WTC11 (cell line): ENCODE data around the gene MT1F. TPM values are rescaled to one million over a fixed set of nuclear protein-coding genes. Genes with fewer than 3 reads are reported as not detected.

ENCODE experiments used
- ATAC-seq: fragments of 200-7000 bp; cut with Tn5 transposase; 2 replicates; pipeline ENCODE4 v1.10.0; 2021; ENCODE audit warnings: mild to moderate bottlenecking, moderate library complexity
- CTCF ChIA-PET: fragments of 300-600 bp; sonication (Branson Sonifier 250); formaldehyde crosslinking; loops from one replicate; lab custom pipeline; 2021; ENCODE audit warnings: antibody characterized with exemption; lab: Charles Lee
- POLR2A ChIA-PET: fragments of 350-600 bp; sonication (Branson Sonifier 250); formaldehyde crosslinking; loops from one replicate; lab custom pipeline; 2021; ENCODE audit warnings: antibody characterized with exemption; lab: Charles Lee
- DNase-seq: peaks from one replicate; pipeline ENCODE4 v3.0.0; 2021; ENCODE audit warnings: low spot score
- H3K27ac Mint-ChIP-seq: 2 replicates; pipeline ENCODE4 v1.8.0; 2021; ENCODE audit warnings: mixed read lengths
- H3K27me3 Mint-ChIP-seq: 2 replicates; pipeline ENCODE4 v1.8.0; 2021; ENCODE audit warnings: low read depth, mild to moderate bottlenecking, moderate library complexity, mixed read lengths
- H3K36me3 Mint-ChIP-seq: 2 replicates; pipeline ENCODE4 v1.8.0; 2021; ENCODE audit warnings: mixed read lengths
- H3K4me1 Mint-ChIP-seq: 2 replicates; pipeline ENCODE4 v1.8.0; 2022; ENCODE audit warnings: mixed read lengths
- H3K4me3 Mint-ChIP-seq: 2 replicates; pipeline ENCODE4 v1.8.0; 2021; ENCODE audit warnings: mild to moderate bottlenecking, moderate library complexity, mixed read lengths
- H3K9me3 Mint-ChIP-seq: 2 replicates; pipeline ENCODE4 v1.8.0; 2021; ENCODE audit warnings: mixed read lengths
- FOXJ3 ChIP-seq: sonication (generic); formaldehyde crosslinking; IDR thresholded peaks from 2 replicates; pipeline ENCODE4 v1.9.0; 2021; ENCODE audit warnings: missing genetic modification reagents, mild to moderate bottlenecking, borderline replicate concordance
- FOXP1 ChIP-seq: sonication (generic); formaldehyde crosslinking; IDR thresholded peaks from 2 replicates; pipeline ENCODE4 v1.8.0; 2022; ENCODE audit warnings: missing genetic modification reagents, mild to moderate bottlenecking, moderate library complexity, borderline replicate concordance
- GTF2I ChIP-seq: fragments of 250-450 bp; sonication (Bioruptor Pico); conservative IDR thresholded peaks from 2 replicates; pipeline ENCODE4 v1.4.0; 2021; ENCODE audit warnings: mild to moderate bottlenecking
- IRF2 ChIP-seq: sonication (generic); formaldehyde crosslinking; IDR thresholded peaks from 2 replicates; pipeline ENCODE4 v1.8.0; 2022; ENCODE audit warnings: low read depth, missing genetic modification reagents, borderline replicate concordance
- JAZF1 ChIP-seq: fragments of 250-450 bp; sonication (Bioruptor Pico); IDR thresholded peaks from 2 replicates; pipeline ENCODE4 v1.9.0; 2021; ENCODE audit warnings: moderate library complexity, mild to moderate bottlenecking, inconsistent platforms
- KAT7 ChIP-seq: sonication (generic); formaldehyde crosslinking; IDR thresholded peaks from 2 replicates; pipeline ENCODE4 v1.8.1; 2023; ENCODE audit warnings: missing genetic modification reagents, mild to moderate bottlenecking, borderline replicate concordance
- PRRX2 ChIP-seq: fragments of 250-450 bp; sonication (Bioruptor Pico); IDR thresholded peaks from 2 replicates; pipeline ENCODE4 v1.8.0; 2021; ENCODE audit warnings: mild to moderate bottlenecking
- SP1 ChIP-seq: sonication (generic); formaldehyde crosslinking; conservative IDR thresholded peaks from 2 replicates; pipeline ENCODE4 v1.8.1; 2022; ENCODE audit warnings: missing genetic modification reagents
- TEAD1 ChIP-seq: sonication (generic); formaldehyde crosslinking; IDR thresholded peaks from 2 replicates; pipeline ENCODE4 v1.8.0; 2022; ENCODE audit warnings: mild to moderate bottlenecking, missing genetic modification reagents
- ZNF396 ChIP-seq: fragments of 250-450 bp; sonication (Bioruptor Pico); IDR thresholded peaks from 2 replicates; pipeline ENCODE4 v1.8.0; 2021; ENCODE audit warnings: mild to moderate bottlenecking, moderate library complexity, borderline replicate concordance
- total RNA-seq: library from RNA; stranded (reverse); gene quantifications from 3 replicates; pipeline ENCODE4 v1.2.3, GENCODE V29; 2021
- TF ChIP-seq, protein P1 (sequence below): sonication (generic); formaldehyde crosslinking; IDR thresholded peaks from 2 replicates; pipeline ENCODE4 v1.8.0; 2023; ENCODE audit warnings: mild to moderate bottlenecking, missing genetic modification reagents
- TF ChIP-seq, protein P2 (sequence below): sonication (generic); formaldehyde crosslinking; IDR thresholded peaks from 2 replicates; pipeline ENCODE4 v1.8.0; 2022; ENCODE audit warnings: mild to moderate bottlenecking, missing genetic modification reagents
- TF ChIP-seq, protein P3 (sequence below): sonication (generic); formaldehyde crosslinking; IDR thresholded peaks from 2 replicates; pipeline ENCODE4 v1.8.1; 2023; ENCODE audit warnings: mild to moderate bottlenecking, moderate library complexity, missing genetic modification reagents
- TF ChIP-seq, protein P4 (sequence below): fragments of 250-450 bp; sonication (Bioruptor Pico); IDR thresholded peaks from 2 replicates; pipeline ENCODE4 v1.9.0; 2021; ENCODE audit warnings: mild to moderate bottlenecking, borderline replicate concordance

MT1F gene
- total RNA-seq, 1 experiment from 2014 or later = 58.2 TPM

DNA sequence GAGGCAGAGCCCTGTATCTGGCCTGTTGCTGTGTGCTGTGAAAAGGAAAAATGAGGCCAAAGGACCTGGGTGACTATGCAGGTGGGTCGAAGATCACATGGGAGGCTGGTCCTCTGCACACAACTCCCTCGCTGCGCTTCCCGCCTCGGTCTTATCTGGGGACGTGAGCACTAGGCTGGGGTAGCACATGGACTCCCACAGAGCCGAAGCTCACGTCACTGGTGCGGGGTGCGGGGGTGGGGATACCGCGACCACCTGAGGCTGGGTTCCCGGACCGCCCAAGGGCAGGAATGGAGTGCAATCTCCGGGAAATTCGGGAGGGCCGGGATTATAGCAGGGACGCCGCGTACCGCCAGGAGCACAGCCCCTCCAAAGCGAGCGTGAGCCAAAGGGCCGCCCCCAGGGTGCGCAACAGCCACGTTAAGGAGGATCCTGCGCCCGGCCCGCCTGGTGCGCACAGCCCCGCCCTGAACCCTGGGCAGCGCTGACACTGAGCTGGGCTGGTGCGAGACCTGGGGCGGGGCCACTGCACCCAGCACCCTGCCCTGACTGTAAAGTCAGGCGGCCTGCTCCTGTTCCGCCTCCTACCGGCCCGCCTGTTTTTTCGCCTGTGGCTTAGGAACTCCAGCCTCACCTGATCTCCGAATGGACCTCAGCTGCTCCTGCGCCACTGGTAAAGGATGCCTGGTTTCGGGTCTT is 14.5 kb upstream of the MT1F start (continued):
- TF ChIP-seq, protein P1, sequence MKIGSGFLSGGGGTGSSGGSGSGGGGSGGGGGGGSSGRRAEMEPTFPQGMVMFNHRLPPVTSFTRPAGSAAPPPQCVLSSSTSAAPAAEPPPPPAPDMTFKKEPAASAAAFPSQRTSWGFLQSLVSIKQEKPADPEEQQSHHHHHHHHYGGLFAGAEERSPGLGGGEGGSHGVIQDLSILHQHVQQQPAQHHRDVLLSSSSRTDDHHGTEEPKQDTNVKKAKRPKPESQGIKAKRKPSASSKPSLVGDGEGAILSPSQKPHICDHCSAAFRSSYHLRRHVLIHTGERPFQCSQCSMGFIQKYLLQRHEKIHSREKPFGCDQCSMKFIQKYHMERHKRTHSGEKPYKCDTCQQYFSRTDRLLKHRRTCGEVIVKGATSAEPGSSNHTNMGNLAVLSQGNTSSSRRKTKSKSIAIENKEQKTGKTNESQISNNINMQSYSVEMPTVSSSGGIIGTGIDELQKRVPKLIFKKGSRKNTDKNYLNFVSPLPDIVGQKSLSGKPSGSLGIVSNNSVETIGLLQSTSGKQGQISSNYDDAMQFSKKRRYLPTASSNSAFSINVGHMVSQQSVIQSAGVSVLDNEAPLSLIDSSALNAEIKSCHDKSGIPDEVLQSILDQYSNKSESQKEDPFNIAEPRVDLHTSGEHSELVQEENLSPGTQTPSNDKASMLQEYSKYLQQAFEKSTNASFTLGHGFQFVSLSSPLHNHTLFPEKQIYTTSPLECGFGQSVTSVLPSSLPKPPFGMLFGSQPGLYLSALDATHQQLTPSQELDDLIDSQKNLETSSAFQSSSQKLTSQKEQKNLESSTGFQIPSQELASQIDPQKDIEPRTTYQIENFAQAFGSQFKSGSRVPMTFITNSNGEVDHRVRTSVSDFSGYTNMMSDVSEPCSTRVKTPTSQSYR (CRISPR knock-in tag) = no peak
- no peak for TF ChIP-seq PRRX2 (CRISPR knock-in tag)
- TF ChIP-seq, protein P2, sequence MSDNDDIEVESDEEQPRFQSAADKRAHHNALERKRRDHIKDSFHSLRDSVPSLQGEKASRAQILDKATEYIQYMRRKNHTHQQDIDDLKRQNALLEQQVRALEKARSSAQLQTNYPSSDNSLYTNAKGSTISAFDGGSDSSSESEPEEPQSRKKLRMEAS (CRISPR knock-in tag) = peak; percentile 72
- 0 out of 2 replicates have a peak, but pooled peaks have one; percentile 28 for TF ChIP-seq KAT7 (CRISPR knock-in tag)
- TF ChIP-seq TEAD1 = 0 out of 2 replicates have a peak, but pooled peaks have one; percentile 7
- TF ChIP-seq, protein P3, sequence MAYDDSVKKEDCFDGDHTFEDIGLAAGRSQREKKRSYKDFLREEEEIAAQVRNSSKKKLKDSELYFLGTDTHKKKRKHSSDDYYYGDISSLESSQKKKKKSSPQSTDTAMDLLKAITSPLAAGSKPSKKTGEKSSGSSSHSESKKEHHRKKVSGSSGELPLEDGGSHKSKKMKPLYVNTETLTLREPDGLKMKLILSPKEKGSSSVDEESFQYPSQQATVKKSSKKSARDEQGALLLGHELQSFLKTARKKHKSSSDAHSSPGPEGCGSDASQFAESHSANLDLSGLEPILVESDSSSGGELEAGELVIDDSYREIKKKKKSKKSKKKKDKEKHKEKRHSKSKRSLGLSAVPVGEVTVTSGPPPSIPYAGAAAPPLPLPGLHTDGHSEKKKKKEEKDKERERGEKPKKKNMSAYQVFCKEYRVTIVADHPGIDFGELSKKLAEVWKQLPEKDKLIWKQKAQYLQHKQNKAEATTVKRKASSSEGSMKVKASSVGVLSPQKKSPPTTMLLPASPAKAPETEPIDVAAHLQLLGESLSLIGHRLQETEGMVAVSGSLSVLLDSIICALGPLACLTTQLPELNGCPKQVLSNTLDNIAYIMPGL (CRISPR knock-in tag) = no peak
- peak; percentile 47 for TF ChIP-seq SP1 (CRISPR knock-in tag)
- TF ChIP-seq ZNF396 (CRISPR knock-in tag) = no peak
- TF ChIP-seq FOXP1 (CRISPR knock-in tag) = 0 out of 2 replicates have a peak, but pooled peaks have one; percentile 19
- TF ChIP-seq, protein P4, sequence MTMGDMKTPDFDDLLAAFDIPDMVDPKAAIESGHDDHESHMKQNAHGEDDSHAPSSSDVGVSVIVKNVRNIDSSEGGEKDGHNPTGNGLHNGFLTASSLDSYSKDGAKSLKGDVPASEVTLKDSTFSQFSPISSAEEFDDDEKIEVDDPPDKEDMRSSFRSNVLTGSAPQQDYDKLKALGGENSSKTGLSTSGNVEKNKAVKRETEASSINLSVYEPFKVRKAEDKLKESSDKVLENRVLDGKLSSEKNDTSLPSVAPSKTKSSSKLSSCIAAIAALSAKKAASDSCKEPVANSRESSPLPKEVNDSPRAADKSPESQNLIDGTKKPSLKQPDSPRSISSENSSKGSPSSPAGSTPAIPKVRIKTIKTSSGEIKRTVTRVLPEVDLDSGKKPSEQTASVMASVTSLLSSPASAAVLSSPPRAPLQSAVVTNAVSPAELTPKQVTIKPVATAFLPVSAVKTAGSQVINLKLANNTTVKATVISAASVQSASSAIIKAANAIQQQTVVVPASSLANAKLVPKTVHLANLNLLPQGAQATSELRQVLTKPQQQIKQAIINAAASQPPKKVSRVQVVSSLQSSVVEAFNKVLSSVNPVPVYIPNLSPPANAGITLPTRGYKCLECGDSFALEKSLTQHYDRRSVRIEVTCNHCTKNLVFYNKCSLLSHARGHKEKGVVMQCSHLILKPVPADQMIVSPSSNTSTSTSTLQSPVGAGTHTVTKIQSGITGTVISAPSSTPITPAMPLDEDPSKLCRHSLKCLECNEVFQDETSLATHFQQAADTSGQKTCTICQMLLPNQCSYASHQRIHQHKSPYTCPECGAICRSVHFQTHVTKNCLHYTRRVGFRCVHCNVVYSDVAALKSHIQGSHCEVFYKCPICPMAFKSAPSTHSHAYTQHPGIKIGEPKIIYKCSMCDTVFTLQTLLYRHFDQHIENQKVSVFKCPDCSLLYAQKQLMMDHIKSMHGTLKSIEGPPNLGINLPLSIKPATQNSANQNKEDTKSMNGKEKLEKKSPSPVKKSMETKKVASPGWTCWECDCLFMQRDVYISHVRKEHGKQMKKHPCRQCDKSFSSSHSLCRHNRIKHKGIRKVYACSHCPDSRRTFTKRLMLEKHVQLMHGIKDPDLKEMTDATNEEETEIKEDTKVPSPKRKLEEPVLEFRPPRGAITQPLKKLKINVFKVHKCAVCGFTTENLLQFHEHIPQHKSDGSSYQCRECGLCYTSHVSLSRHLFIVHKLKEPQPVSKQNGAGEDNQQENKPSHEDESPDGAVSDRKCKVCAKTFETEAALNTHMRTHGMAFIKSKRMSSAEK (CRISPR knock-in tag) = no peak
- TF ChIP-seq FOXJ3 = no peak

DNA sequence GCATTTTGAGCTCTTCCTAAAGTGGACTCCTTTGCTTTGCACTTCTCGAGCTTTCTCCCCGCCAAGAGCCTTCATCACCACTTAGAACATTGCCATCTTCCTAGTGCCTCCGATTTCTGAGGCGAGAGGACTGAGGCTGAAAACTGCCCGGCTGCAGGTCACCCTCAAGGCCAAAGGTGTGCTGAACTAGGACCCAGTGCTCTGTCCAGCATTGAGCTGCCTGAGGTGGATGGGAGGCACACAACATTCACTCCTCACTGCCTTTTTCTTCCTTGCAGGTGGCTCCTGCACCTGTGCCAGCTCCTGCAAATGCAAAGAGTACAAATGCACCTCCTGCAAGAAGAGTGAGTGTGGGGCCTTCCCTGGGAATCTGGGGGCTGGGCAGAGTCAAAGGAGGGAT is 13.9 kb upstream of the MT1F start:
- Mint-ChIP-seq H3K9me3 (no peaks in the 10 kb centered on the region), H3K27ac (no peak overlapping the region), H3K36me3 (no peaks in the 10 kb centered on the region), H3K27me3 (peaks cover 100% of the 10 kb centered on the region), H3K4me3 (peak overlapping the region; percentile 63), H3K4me1 (peaks cover 19% of the 10 kb centered on the region)
- TF ChIP-seq IRF2 (0 out of 2 replicates have a peak, but pooled peaks have one; percentile 55), GTF2I (CRISPR knock-in tag) (no peak), JAZF1 (CRISPR knock-in tag) (no peak)
- ChIA-PET POLR2A (interaction anchor here (0.6 kb wide), 1 partner anchor 14 kb away, joined by 3 read pairs; no protein-coding TSS in a partner anchor), CTCF (interaction anchor here (0.8 to 2.8 kb wide), 13 partner anchors 9 to 58 kb away, joined by 3 to 15 read pairs (median 3); partner anchors contain the start of genes MT1B, MT1E, MT1G and MT2A)
- ATAC-seq (no peak), DNase-seq (no peak)
